Measurements from ENCODE around the gene FSIP1. TPM values are rescaled to one million over a fixed set of nuclear protein-coding genes. Genes with fewer than 3 reads are reported as not detected.
A peak's percentile ranks its signal among the peaks of the same experiment; 100 is the strongest.

FSIP1 gene
- total and polyA plus RNA-seq, 8 donors: 0.38 to 2.7 (median 0.83) TPM

DNA sequence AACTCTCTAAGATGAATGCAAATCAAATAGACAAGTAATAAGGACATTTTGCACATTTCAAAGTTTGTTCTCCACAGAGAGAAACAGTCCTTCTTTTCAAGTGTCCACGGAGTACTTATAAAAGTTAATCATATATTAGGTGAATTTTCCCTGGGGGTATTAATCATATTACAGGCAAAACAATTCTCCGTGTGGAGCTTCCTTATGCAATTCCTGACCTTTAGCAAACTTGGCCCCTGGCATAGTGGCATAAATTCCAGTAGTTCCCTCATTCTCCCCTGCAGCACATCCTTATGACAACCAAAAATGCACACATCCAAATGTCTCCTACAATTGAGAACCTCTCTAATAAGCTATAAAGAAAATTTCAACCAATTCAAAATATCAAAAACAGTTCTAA, 34.4 kb downstream of the FSIP1 start:
- H3K4me1 ChIP-seq: no peaks in the 10 kb centered on the region
- H3K27ac ChIP-seq: no peak overlapping the region
- intact Hi-C loops (cut with DNase I): no loop called here
- no peaks in the 10 kb centered on the region for H3K27me3 ChIP-seq
- H3K9me3 ChIP-seq: no peaks in the 10 kb centered on the region
- no peak overlapping the region for H3K4me3 ChIP-seq
- no peak for DNase-seq
- no peak for ATAC-seq
- TF ChIP-seq, protein P1, sequence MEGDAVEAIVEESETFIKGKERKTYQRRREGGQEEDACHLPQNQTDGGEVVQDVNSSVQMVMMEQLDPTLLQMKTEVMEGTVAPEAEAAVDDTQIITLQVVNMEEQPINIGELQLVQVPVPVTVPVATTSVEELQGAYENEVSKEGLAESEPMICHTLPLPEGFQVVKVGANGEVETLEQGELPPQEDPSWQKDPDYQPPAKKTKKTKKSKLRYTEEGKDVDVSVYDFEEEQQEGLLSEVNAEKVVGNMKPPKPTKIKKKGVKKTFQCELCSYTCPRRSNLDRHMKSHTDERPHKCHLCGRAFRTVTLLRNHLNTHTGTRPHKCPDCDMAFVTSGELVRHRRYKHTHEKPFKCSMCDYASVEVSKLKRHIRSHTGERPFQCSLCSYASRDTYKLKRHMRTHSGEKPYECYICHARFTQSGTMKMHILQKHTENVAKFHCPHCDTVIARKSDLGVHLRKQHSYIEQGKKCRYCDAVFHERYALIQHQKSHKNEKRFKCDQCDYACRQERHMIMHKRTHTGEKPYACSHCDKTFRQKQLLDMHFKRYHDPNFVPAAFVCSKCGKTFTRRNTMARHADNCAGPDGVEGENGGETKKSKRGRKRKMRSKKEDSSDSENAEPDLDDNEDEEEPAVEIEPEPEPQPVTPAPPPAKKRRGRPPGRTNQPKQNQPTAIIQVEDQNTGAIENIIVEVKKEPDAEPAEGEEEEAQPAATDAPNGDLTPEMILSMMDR (IDR thresholded peaks at IDR 0.05): no peak
- no peaks in the 10 kb centered on the region for H3K36me3 ChIP-seq

DNA sequence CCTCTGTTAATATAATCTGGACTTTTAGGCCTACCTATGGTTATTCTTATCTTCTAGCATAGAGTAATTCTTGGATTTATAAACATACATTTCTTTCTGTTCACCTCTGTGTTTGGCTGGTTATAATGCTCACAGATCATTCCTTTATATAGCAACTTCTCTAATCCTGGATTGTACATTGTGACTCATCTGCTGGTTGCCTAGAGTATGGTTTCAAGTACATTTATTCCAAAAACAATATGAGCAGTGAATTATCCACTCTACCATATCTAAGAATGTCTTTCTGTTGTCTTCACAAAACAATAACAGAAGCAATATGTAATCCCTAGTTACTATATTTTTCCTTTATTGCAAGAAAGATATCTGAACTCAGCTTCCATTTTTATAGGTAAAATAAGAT, 35.3 kb downstream of the FSIP1 start:
- no peaks in the 10 kb centered on the region for H3K36me3 ChIP-seq
- no peaks in the 10 kb centered on the region for H3K27me3 ChIP-seq
- H3K9me3 ChIP-seq: no peaks in the 10 kb centered on the region
- TF ChIP-seq, protein P1 (IDR thresholded peaks at IDR 0.05): no peak
- peak; percentile 41 for ATAC-seq
- no peak for DNase-seq
- no peaks in the 10 kb centered on the region for H3K4me1 ChIP-seq
- no peak overlapping the region for H3K27ac ChIP-seq
- H3K4me3 ChIP-seq: no peak overlapping the region
- intact Hi-C loops (cut with DNase I): no loop called here

DNA sequence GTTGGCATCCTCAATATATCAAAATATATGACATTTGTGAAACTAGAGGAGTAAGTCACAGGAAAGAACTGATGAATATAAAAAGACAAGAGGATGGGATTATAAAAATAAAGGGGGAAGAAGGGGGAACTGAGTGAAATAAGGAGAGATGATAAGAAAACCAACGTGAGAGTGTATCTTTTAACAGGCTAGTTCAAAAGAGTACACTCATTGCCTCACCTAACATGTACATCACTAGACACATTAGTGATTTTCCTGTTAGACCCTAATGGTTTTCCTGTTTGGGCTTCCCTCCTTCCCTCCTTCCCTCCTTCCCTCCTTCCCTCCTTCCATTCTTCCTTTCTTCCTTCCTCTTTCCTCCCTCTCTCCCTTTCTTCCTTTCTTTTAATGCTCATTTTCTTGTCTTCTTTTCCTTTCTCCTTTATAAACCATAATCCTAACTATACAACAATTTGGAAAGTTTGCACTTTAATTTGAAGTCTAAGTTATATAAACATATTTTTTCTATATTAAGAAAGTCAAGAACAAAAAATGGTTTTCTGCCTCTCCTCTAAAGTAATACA, 35.8 kb downstream of the FSIP1 start:
- H3K27ac ChIP-seq: no peak overlapping the region
- no peak overlapping the region for H3K4me3 ChIP-seq
- intact Hi-C loops (cut with DNase I): no loop called here
- no peak for DNase-seq
- H3K9me3 ChIP-seq: no peaks in the 10 kb centered on the region
- no peaks in the 10 kb centered on the region for H3K27me3 ChIP-seq
- ATAC-seq: no peak
- H3K4me1 ChIP-seq: no peaks in the 10 kb centered on the region
- TF ChIP-seq, protein P1 (IDR thresholded peaks at IDR 0.05): no peak
- no peaks in the 10 kb centered on the region for H3K36me3 ChIP-seq

DNA sequence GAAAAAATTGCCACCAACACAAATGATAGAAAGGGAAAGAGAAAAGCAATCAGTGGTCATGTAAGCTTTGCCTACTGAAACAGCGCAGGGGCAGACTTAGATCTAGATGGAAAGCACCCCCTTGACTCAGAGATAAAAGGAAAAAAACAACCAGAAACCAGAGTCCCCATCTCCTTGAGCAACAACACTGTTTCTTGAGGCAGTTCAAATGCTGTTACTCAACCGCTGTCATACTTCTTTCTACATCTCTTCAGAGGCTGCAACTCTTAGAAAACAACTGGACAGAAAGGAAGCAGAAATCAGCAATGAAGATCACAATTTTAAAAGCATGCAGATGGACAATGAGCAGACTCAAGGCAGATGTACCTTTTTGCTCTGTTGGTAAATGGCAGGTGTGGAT, 36.5 kb downstream of the FSIP1 start:
- no peaks in the 10 kb centered on the region for H3K27me3 ChIP-seq
- intact Hi-C loops (cut with DNase I): no loop called here
- TF ChIP-seq, protein P1 (IDR thresholded peaks at IDR 0.05): no peak

DNA sequence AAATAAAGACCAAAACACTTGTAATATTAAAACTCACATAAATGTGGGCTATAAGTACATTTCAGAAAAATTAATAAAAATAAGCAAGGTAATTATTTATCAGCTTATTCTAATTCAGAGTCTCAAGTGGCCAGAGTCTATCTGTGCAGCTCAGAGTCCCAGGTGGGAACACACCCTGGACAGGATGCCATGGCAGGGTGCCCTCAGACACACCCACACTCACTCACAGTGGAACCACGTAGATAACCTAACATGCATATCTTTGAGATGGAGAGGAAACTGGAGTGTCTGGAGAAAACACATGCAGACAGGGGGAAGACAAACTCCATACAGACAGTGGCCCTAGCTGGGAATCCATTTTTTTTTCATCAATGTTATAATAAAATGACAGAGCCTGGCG, 37.2 kb downstream of the FSIP1 start:
- intact Hi-C loops (cut with DNase I): no loop called here
- no peaks in the 10 kb centered on the region for H3K36me3 ChIP-seq
- no peak overlapping the region for H3K4me3 ChIP-seq
- no peak overlapping the region for H3K27ac ChIP-seq
- ATAC-seq: peak; percentile 43
- no peak for DNase-seq
- no peaks in the 10 kb centered on the region for H3K9me3 ChIP-seq
- no peaks in the 10 kb centered on the region for H3K4me1 ChIP-seq
- H3K27me3 ChIP-seq: no peaks in the 10 kb centered on the region
- TF ChIP-seq, protein P1 (IDR thresholded peaks at IDR 0.05): no peak

More for the DNA sequence above, 36.5 kb downstream of the FSIP1 start:
- Histone ChIP-seq H3K9me3 (no peaks in the 10 kb centered on the region), H3K36me3 (no peaks in the 10 kb centered on the region), H3K4me3 (no peak overlapping the region), H3K27ac (no peak overlapping the region), H3K4me1 (no peaks in the 10 kb centered on the region)
- no peak for ATAC-seq
- no peak for DNase-seq

All from left lung (tissue), 10 donors.